HEK293 (cell line): ENCODE results near the gene EDEM2.
A peak's percentile ranks its signal among the peaks of the same experiment; 100 is the strongest.

Experiments
- GLI2 ChIP-seq: fragments of 450-650 bp; formaldehyde crosslinking; IDR thresholded peaks from 2 replicates; pipeline ENCODE4; 2017; ENCODE audit warnings: missing biosample characterization, missing genetic modification characterization, low read depth, borderline replicate concordance
- HOXA7 ChIP-seq: sonication (generic); formaldehyde crosslinking; IDR thresholded peaks from 2 replicates; pipeline ENCODE4 v1.8.1; 2022; ENCODE audit warnings: missing genetic modification reagents, borderline replicate concordance
- KLF16 ChIP-seq: fragments of 450-650 bp; formaldehyde crosslinking; IDR thresholded peaks from 2 replicates; pipeline ENCODE4 v1.5.1; 2017; ENCODE audit warnings: missing biosample characterization, missing genetic modification characterization
- OSR2 ChIP-seq: fragments of 450-650 bp; formaldehyde crosslinking; IDR thresholded peaks from 2 replicates; pipeline ENCODE4 v1.5.1; 2016; ENCODE audit warnings: missing biosample characterization, missing genetic modification characterization
- RBAK ChIP-seq: fragments of 450-650 bp; formaldehyde crosslinking; IDR thresholded peaks from 2 replicates; pipeline ENCODE4 v1.5.1; 2016; ENCODE audit warnings: missing biosample characterization, missing genetic modification characterization
- SALL2 ChIP-seq: fragments of 450-650 bp; formaldehyde crosslinking; IDR thresholded peaks from 2 replicates; pipeline ENCODE4 v1.5.0; 2017; ENCODE audit warnings: missing biosample characterization, mild to moderate bottlenecking, missing genetic modification characterization, borderline replicate concordance
- ZBTB48 ChIP-seq: fragments of 450-650 bp; formaldehyde crosslinking; IDR thresholded peaks from 2 replicates; pipeline ENCODE4 v1.5.1; 2016; ENCODE audit warnings: missing biosample characterization, missing genetic modification characterization
- ZBTB7A ChIP-seq: fragments of 450-650 bp; formaldehyde crosslinking; IDR thresholded peaks from 2 replicates; pipeline ENCODE4 v1.5.1; 2016; ENCODE audit warnings: low read depth, missing biosample characterization, missing genetic modification characterization
- ZBTB8A ChIP-seq: fragments of 450-650 bp; formaldehyde crosslinking; IDR thresholded peaks from 2 replicates; pipeline ENCODE4 v1.5.1; 2016; ENCODE audit warnings: missing biosample characterization, missing genetic modification characterization
- ZFHX2 ChIP-seq: fragments of 450-650 bp; formaldehyde crosslinking; conservative IDR thresholded peaks from 2 replicates; pipeline ENCODE4 v1.5.1; 2016; ENCODE audit warnings: missing biosample characterization, missing genetic modification characterization
- ZNF133 ChIP-seq: fragments of 450-650 bp; formaldehyde crosslinking; IDR thresholded peaks from 2 replicates; pipeline ENCODE4 v1.5.1; 2016; ENCODE audit warnings: missing biosample characterization, missing genetic modification characterization
- ZNF155 ChIP-seq: fragments of 450-650 bp; formaldehyde crosslinking; IDR thresholded peaks from 2 replicates; pipeline ENCODE4 v1.5.1; 2016; ENCODE audit warnings: missing biosample characterization, missing genetic modification characterization
- ZNF248 ChIP-seq: fragments of 450-650 bp; formaldehyde crosslinking; IDR thresholded peaks from 2 replicates; pipeline ENCODE4 v1.5.1; 2017; ENCODE audit warnings: missing biosample characterization, missing genetic modification characterization
- ZNF274 ChIP-seq, 2 experiments: fragments of 200-500 bp in 1 of 2; fragments of 450-650 bp in 1 of 2; sonication (Bioruptor generic) in 1 of 2; formaldehyde crosslinking in 1 of 2; IDR thresholded peaks; 2 replicates each; pipeline versions ENCODE4 v1.5.1 to v1.6.1; 2014 to 2016; ENCODE audit warnings: borderline replicate concordance in 1 of 2, inconsistent platforms in 1 of 2, low read length in 1 of 2, missing biosample characterization in 1 of 2, missing genetic modification characterization in 1 of 2
- ZNF292 ChIP-seq: fragments of 450-650 bp; formaldehyde crosslinking; IDR thresholded peaks from 2 replicates; pipeline ENCODE4 v1.5.1; 2016; ENCODE audit warnings: low read depth, missing biosample characterization, missing genetic modification characterization, borderline replicate concordance
- ZNF354C ChIP-seq: fragments of 450-650 bp; formaldehyde crosslinking; IDR thresholded peaks from 2 replicates; pipeline ENCODE4 v1.5.1; 2016; ENCODE audit warnings: missing biosample characterization, missing genetic modification characterization, low read depth, borderline replicate concordance
- ZNF394 ChIP-seq: fragments of 450-650 bp; formaldehyde crosslinking; IDR thresholded peaks from 2 replicates; pipeline ENCODE4 v1.5.1; 2016; ENCODE audit warnings: missing biosample characterization, missing genetic modification characterization, mild to moderate bottlenecking, moderate library complexity, borderline replicate concordance
- ZNF514 ChIP-seq: fragments of 450-650 bp; formaldehyde crosslinking; IDR thresholded peaks from 2 replicates; pipeline ENCODE4 v1.5.1; 2016; ENCODE audit warnings: missing biosample characterization, missing genetic modification characterization
- ZNF610 ChIP-seq: fragments of 450-650 bp; formaldehyde crosslinking; IDR thresholded peaks from 2 replicates; pipeline ENCODE4 v1.5.1; 2016; ENCODE audit warnings: missing biosample characterization, missing genetic modification characterization, borderline replicate concordance
- ZNF660 ChIP-seq: fragments of 450-650 bp; IDR thresholded peaks from 2 replicates; pipeline ENCODE4 v1.5.1; 2018; ENCODE audit warnings: missing biosample characterization, mild to moderate bottlenecking, missing genetic modification characterization
- ZNF701 ChIP-seq: fragments of 450-650 bp; formaldehyde crosslinking; IDR thresholded peaks from 2 replicates; pipeline ENCODE4 v1.5.1; 2016; ENCODE audit warnings: missing biosample characterization, missing genetic modification characterization
- ZNF707 ChIP-seq: fragments of 450-650 bp; formaldehyde crosslinking; IDR thresholded peaks from 2 replicates; pipeline ENCODE4 v1.5.1; 2016; ENCODE audit warnings: missing biosample characterization, missing genetic modification characterization
- ZSCAN23 ChIP-seq: fragments of 450-650 bp; formaldehyde crosslinking; IDR thresholded peaks from 2 replicates; pipeline ENCODE4 v1.5.1; 2016; ENCODE audit warnings: missing biosample characterization, missing genetic modification characterization
- TF ChIP-seq, protein P1 (sequence below): fragments of 450-650 bp; formaldehyde crosslinking; optimal IDR thresholded peaks from 2 replicates; pipeline ENCODE3; 2016; ENCODE audit warnings: missing biosample characterization, mild to moderate bottlenecking, missing genetic modification characterization
- TF ChIP-seq, protein P2 (sequence below): fragments of 450-650 bp; formaldehyde crosslinking; IDR thresholded peaks from 2 replicates; pipeline ENCODE4 v1.5.1; 2016; ENCODE audit warnings: missing biosample characterization, missing genetic modification characterization, low read depth
- TF ChIP-seq, protein P3 (sequence below): fragments of 450-650 bp; formaldehyde crosslinking; IDR thresholded peaks from 2 replicates; pipeline ENCODE4 v1.5.1; 2016; ENCODE audit warnings: missing biosample characterization, missing genetic modification characterization
- TF ChIP-seq, protein P4 (sequence below): fragments of 450-650 bp; formaldehyde crosslinking; IDR thresholded peaks from 2 replicates; pipeline ENCODE4 v1.5.1; 2016; ENCODE audit warnings: missing biosample characterization, missing genetic modification characterization

EDEM2 gene

DNA sequence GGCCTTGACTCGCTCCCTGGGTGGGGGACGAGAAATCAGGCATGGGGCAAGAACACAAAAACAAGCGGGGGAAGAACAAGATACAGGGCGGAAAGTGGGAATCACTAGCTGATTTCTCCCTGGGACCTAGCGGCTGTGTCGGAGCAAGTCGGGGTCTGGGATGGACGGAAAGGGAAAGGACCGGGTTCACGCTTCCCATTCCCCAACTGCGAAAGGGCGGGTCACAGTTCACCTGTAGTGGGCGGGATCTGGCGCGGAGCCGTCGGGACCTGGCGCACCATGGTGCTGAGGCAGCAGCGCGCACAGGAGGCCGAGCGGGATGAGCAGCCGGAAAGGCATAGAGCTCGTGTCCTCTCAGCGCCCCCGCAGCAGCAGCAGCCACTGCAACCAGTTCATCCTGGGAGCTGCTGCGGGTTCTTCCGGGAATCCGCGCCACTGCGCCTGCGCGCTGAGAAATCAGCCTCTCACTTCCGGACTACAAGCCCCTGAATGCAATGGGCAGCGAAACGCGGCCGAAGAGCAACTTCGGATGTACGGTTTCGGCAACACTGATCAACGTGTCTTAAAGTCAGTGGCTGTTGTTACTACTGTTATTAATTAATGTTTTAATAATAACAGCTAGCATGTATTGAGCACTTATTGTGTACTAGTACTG lies at the start of gene EDEM2 (continued):
- TF ChIP-seq ZNF292 (tag by site-specific recombination) = no peak
- TF ChIP-seq, protein P1, sequence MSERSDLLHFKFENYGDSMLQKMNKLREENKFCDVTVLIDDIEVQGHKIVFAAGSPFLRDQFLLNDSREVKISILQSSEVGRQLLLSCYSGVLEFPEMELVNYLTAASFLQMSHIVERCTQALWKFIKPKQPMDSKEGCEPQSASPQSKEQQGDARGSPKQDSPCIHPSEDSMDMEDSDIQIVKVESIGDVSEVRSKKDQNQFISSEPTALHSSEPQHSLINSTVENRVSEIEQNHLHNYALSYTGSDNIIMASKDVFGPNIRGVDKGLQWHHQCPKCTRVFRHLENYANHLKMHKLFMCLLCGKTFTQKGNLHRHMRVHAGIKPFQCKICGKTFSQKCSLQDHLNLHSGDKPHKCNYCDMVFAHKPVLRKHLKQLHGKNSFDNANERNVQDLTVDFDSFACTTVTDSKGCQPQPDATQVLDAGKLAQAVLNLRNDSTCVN (tag by site-specific recombination) = peak; percentile 85
- no peak for TF ChIP-seq ZNF707 (tag by site-specific recombination)
- TF ChIP-seq ZNF514 (tag by site-specific recombination) = no peak
- TF ChIP-seq ZNF155 (tag by site-specific recombination) = no peak
- 0 out of 2 replicates have a peak, but pooled peaks have one; percentile 10 for TF ChIP-seq ZBTB8A (tag by site-specific recombination)
- 0 out of 2 replicates have a peak, but pooled peaks have one; percentile 28 for TF ChIP-seq ZBTB7A
- no peak for TF ChIP-seq RBAK (tag by site-specific recombination)
- peak; percentile 82 for TF ChIP-seq ZFHX2 (tag by site-specific recombination)
- TF ChIP-seq ZBTB48 (tag by site-specific recombination) = no peak
- no peak for TF ChIP-seq ZNF701 (tag by site-specific recombination)
- 0 out of 2 replicates have a peak, but pooled peaks have one; percentile 30 for TF ChIP-seq KLF16 (tag by site-specific recombination)
- TF ChIP-seq, protein P2, sequence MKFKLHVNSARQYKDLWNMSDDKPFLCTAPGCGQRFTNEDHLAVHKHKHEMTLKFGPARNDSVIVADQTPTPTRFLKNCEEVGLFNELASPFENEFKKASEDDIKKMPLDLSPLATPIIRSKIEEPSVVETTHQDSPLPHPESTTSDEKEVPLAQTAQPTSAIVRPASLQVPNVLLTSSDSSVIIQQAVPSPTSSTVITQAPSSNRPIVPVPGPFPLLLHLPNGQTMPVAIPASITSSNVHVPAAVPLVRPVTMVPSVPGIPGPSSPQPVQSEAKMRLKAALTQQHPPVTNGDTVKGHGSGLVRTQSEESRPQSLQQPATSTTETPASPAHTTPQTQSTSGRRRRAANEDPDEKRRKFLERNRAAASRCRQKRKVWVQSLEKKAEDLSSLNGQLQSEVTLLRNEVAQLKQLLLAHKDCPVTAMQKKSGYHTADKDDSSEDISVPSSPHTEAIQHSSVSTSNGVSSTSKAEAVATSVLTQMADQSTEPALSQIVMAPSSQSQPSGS (tag by site-specific recombination) = no peak
- no peak for TF ChIP-seq ZNF248 (tag by site-specific recombination)
- peak; percentile 94 for TF ChIP-seq OSR2
- TF ChIP-seq ZNF394 = peak; percentile 63; the same call in 1 of the 2 replicates
- no peak for TF ChIP-seq ZNF133 (tag by site-specific recombination)
- no peak; the same call in 1 of the 2 replicates for TF ChIP-seq ZNF660 (tag by site-specific recombination)
- TF ChIP-seq, protein P3, sequence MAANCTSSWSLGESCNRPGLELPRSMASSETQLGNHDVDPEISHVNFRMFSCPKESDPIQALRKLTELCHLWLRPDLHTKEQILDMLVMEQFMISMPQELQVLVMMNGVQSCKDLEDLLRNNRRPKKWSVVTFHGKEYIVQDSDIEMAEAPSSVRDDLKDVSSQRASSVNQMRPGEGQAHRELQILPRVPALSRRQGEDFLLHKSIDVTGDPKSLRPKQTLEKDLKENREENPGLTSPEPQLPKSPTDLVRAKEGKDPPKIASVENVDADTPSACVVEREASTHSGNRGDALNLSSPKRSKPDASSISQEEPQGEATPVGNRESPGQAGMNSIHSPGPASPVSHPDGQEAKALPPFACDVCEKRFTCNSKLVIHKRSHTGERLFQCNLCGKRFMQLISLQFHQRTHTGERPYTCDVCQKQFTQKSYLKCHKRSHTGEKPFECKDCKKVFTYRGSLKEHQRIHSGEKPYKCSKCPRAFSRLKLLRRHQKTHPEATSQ (tag by site-specific recombination) = no peak
- no peak for TF ChIP-seq ZNF610
- TF ChIP-seq, protein P4, sequence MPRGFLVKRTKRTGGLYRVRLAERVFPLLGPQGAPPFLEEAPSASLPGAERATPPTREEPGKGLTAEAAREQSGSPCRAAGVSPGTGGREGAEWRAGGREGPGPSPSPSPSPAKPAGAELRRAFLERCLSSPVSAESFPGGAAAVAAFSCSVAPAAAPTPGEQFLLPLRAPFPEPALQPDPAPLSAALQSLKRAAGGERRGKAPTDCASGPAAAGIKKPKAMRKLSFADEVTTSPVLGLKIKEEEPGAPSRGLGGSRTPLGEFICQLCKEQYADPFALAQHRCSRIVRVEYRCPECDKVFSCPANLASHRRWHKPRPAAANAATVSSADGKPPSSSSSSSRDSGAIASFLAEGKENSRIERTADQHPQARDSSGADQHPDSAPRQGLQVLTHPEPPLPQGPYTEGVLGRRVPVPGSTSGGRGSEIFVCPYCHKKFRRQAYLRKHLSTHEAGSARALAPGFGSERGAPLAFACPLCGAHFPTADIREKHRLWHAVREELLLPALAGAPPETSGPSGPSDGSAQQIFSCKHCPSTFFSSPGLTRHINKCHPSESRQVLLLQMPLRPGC (tag by site-specific recombination) = no peak
- TF ChIP-seq SALL2 = no peak
- TF ChIP-seq ZNF354C = no peak
- no peak for TF ChIP-seq ZSCAN23 (tag by site-specific recombination)
- no peak for TF ChIP-seq ZNF274 (IDR thresholded peaks at IDR 0.05; ENCODE audit: low read length)
- no peak for TF ChIP-seq ZNF274 (tag by site-specific recombination; IDR thresholded peaks at IDR 0.05; ENCODE audit: borderline replicate concordance)
- TF ChIP-seq HOXA7 (CRISPR knock-in tag) = no peak
- no peak for TF ChIP-seq GLI2 (tag by site-specific recombination)
- TF ChIP-seq, all 188 proteins: peak for 48
